Loucy (cell line): ENCODE results near the gene CCL21.

Experiments used
- H2AFZ ChIP-seq: fragments of 200-600 bp; sonication (generic); 2 replicates; pipeline ENCODE4 v1.6.0; 2016; ENCODE audit warnings: antibody characterized with exemption, mild to moderate bottlenecking, low read length, moderate library complexity
- H3F3A ChIP-seq: fragments of 200-600 bp; 2 replicates; pipeline ENCODE4 v1.6.0; 2016; ENCODE audit warnings: antibody characterized with exemption, low read depth, mild to moderate bottlenecking
- H3K27me3 ChIP-seq: fragments of 200-600 bp; sonication (generic); 2 replicates; pipeline ENCODE4 v1.6.1; 2014; ENCODE audit warnings: low read length, mild to moderate bottlenecking; ENCODE audit not compliant: insufficient read depth, poor library complexity, severe bottlenecking
- H3K36me3 ChIP-seq: fragments of 200-600 bp; sonication (generic); 2 replicates; pipeline ENCODE4 v1.6.1; 2016; ENCODE audit warnings: low read length; ENCODE audit not compliant: insufficient read depth
- H3K4me1 ChIP-seq: fragments of 200-600 bp; sonication (generic); 2 replicates; pipeline ENCODE4 v1.5.1; 2014; ENCODE audit warnings: low read length, mild to moderate bottlenecking; ENCODE audit not compliant: insufficient read depth, poor library complexity, severe bottlenecking
- H3K4me2 ChIP-seq: fragments of 200-600 bp; sonication (generic); 2 replicates; pipeline ENCODE4 v1.6.0; 2014; ENCODE audit warnings: antibody characterized with exemption, low read length, low read depth, mild to moderate bottlenecking; ENCODE audit not compliant: poor library complexity, severe bottlenecking
- H3K4me3 ChIP-seq: fragments of 200-600 bp; sonication (generic); 2 replicates; pipeline ENCODE4 v1.5.1; 2014; ENCODE audit warnings: low read length, mild to moderate bottlenecking, mixed read lengths; ENCODE audit not compliant: poor library complexity, severe bottlenecking
- H3K79me2 ChIP-seq: fragments of 200-600 bp; sonication (generic); 2 replicates; pipeline ENCODE4 v1.6.1; 2014; ENCODE audit warnings: low read length; ENCODE audit not compliant: insufficient read depth
- H3K9ac ChIP-seq: fragments of 200-600 bp; sonication (generic); 2 replicates; pipeline ENCODE4 v1.6.0; 2014; ENCODE audit warnings: mild to moderate bottlenecking, low read depth, low read length, moderate library complexity; ENCODE audit not compliant: poor library complexity, severe bottlenecking
- H3K9me2 ChIP-seq: fragments of 200-600 bp; sonication (generic); replicated peaks from 2 replicates; pipeline ENCODE4 v1.6.1; 2016; ENCODE audit warnings: low read depth, low read length, mixed read lengths
- H3K9me3 ChIP-seq: fragments of 200-600 bp; sonication (generic); 2 replicates; pipeline ENCODE4 v1.6.1; 2014; ENCODE audit warnings: mild to moderate bottlenecking, antibody characterized with exemption, low read length, low read depth; ENCODE audit not compliant: insufficient read depth
- H4K20me1 ChIP-seq: fragments of 200-600 bp; sonication (generic); 2 replicates; pipeline ENCODE4 v1.6.0; 2014; ENCODE audit warnings: antibody characterized with exemption, low read length, mild to moderate bottlenecking; ENCODE audit not compliant: insufficient read depth, poor library complexity, severe bottlenecking
- EZH2phosphoT487 ChIP-seq: fragments of 200-600 bp; IDR thresholded peaks from 2 replicates; pipeline ENCODE4 v1.6.1; 2018; ENCODE audit warnings: antibody characterized with exemption, mild to moderate bottlenecking, moderate library complexity, borderline replicate concordance
- TF ChIP-seq, protein P1 (sequence below): fragments of 200-600 bp; sonication (generic); conservative IDR thresholded peaks from 2 replicates; pipeline ENCODE4 v1.5.1; 2014; ENCODE audit warnings: mild to moderate bottlenecking, antibody characterized with exemption, low read length

CCL21 gene

DNA sequence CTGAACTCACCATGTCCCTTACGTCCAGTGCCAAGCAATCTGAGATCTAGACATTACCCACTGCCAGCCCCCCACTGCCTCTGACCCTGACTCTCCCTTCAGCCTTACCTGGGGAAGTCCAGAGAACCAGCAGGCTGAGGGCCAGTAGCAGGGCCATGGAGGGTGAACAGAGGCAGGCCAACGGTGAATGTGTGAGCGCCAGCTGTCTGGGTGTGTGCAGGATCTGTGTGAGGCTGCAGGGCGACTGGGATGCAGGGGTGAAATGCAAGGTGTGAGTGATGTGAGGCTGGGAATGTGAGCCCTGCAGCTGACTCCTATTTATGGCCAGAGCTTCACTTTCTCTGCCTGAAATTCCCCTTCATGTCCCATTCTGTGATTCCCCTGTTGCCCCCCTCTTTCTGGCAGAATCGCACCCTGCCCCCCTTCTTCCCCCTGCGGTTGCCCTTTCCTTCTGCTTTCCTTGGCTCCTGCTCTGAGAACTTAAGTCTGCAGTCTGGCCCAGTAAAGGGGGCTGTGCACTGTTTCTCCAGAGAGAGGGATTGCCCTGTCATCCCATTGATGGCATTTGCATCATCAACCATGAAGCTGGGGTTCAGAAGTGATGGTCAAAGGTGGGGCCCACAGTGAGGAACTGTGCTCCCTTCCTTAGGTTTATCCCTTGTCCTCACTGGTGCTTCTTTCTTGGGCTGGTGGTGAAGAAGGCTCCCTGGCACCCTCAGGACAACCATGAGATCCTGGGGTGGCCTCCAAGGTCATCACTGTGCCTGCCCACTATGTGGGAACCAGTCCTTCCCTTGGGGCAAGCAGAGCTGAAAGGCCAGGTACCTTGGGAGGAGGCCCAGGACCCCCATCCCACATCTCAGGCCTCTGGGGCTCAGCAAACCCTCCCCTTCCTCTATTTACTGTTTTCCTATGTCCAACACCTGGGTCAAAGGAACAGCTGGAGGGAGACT, 18.7 kb downstream of the CCL21 start, which contains the start of gene CCL19:
TSS of gene CCL19 (minus strand) at position 294 of the 953 bp plus-strand sequence. CDS start at position 157, 137 bp downstream.
- Histone ChIP-seq H3K9me3 (no peaks in the 10 kb centered on the region), H4K20me1 (no peaks in the 10 kb centered on the region), H3F3A (no peaks in the 10 kb centered on the region), H3K4me2 (no peak within 1 kb of the TSS), H3K9ac (no peak within 1 kb of the TSS), H2AFZ (no peak within 1 kb of the TSS), H3K4me3 (no peak within 1 kb of the TSS), H3K79me2 (no peaks in the 10 kb centered on the region), H3K36me3 (no peaks in the 10 kb centered on the region), H3K27me3 (no peaks in the 10 kb centered on the region), H3K4me1 (no peaks in the 10 kb centered on the region), H3K9me2 (no peaks in the 10 kb centered on the region)
- TF ChIP-seq, protein P1, sequence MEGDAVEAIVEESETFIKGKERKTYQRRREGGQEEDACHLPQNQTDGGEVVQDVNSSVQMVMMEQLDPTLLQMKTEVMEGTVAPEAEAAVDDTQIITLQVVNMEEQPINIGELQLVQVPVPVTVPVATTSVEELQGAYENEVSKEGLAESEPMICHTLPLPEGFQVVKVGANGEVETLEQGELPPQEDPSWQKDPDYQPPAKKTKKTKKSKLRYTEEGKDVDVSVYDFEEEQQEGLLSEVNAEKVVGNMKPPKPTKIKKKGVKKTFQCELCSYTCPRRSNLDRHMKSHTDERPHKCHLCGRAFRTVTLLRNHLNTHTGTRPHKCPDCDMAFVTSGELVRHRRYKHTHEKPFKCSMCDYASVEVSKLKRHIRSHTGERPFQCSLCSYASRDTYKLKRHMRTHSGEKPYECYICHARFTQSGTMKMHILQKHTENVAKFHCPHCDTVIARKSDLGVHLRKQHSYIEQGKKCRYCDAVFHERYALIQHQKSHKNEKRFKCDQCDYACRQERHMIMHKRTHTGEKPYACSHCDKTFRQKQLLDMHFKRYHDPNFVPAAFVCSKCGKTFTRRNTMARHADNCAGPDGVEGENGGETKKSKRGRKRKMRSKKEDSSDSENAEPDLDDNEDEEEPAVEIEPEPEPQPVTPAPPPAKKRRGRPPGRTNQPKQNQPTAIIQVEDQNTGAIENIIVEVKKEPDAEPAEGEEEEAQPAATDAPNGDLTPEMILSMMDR: no peak
- TF ChIP-seq EZH2phosphoT487: no peak

DNA sequence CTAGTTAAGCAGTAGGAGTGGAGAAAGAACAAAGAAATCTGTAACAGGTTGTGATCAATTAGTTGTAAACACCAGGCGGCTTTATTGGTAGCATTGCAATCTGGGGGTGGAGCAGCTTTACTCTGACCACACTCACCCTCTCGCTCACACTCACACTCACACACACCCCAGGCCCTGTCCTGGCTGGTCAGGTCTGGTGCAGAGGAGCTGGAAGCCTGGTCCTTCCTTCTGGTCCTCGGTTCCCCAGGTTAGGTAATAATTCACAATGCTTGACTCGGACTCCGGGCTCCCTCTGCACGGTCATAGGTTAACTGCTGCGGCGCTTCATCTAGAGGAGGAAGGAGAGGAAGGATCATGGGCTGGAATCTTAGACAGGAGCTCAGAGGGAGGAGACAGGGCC, 20.4 kb downstream of the CCL21 start:
- Histone ChIP-seq H3K4me1 (no peaks in the 10 kb centered on the region), H3K9me2 (no peaks in the 10 kb centered on the region), H3K36me3 (no peaks in the 10 kb centered on the region), H4K20me1 (no peaks in the 10 kb centered on the region), H2AFZ (no peak overlapping the region), H3K79me2 (no peaks in the 10 kb centered on the region), H3K4me2 (no peak overlapping the region), H3K4me3 (no peak overlapping the region), H3F3A (no peaks in the 10 kb centered on the region), H3K9ac (no peak overlapping the region), H3K9me3 (no peaks in the 10 kb centered on the region), H3K27me3 (no peaks in the 10 kb centered on the region)
- TF ChIP-seq, protein P1: no peak
- TF ChIP-seq EZH2phosphoT487: no peak

DNA sequence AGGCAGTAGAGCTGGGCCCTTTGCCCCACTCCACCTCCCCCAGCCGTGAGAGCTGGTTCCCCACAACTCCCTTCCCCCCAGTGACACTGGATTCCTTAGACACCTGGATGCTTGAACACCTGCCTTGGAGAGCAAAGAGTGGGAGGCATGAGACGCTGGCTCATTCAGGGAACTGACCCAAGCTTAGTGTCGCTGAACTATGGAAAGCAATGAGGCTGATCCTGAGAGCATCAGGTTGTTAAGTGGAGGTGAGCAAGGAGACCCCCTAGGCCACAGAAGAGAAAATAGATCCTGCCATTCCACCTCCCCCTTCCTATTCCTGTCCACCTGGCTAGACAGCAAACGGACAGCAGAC, 20.8 kb downstream of the CCL21 start:
- no peak overlapping the region for H2AFZ ChIP-seq
- TF ChIP-seq, protein P1: no peak
- no peak for TF ChIP-seq EZH2phosphoT487
- no peaks in the 10 kb centered on the region for H3K36me3 ChIP-seq
- no peaks in the 10 kb centered on the region for H3K27me3 ChIP-seq
- H3K9me2 ChIP-seq: no peaks in the 10 kb centered on the region
- H3K79me2 ChIP-seq: no peaks in the 10 kb centered on the region
- H3K9me3 ChIP-seq: no peaks in the 10 kb centered on the region
- no peaks in the 10 kb centered on the region for H4K20me1 ChIP-seq
- H3K4me2 ChIP-seq: no peak overlapping the region
- H3K4me1 ChIP-seq: no peaks in the 10 kb centered on the region
- H3K4me3 ChIP-seq: no peak overlapping the region
- no peak overlapping the region for H3K9ac ChIP-seq
- H3F3A ChIP-seq: no peaks in the 10 kb centered on the region
